DND-41 (cell line): ENCODE results near the gene PXK.

Experiments
- EZH2 ChIP-seq: IDR thresholded peaks from 3 replicates; pipeline ENCODE4 v1.6.1; 2012; ENCODE audit warnings: borderline replicate concordance, low read depth, mild to moderate bottlenecking, moderate library complexity, low read length, inconsistent platforms; ENCODE audit not compliant: severe bottlenecking
- TF ChIP-seq, protein P1 (sequence below): IDR thresholded peaks from 2 replicates; pipeline ENCODE4 v1.5.1; 2012; ENCODE audit warnings: borderline replicate concordance, low read length, moderate library complexity, mild to moderate bottlenecking; ENCODE audit not compliant: poor library complexity, severe bottlenecking; ENCODE audit errors: extremely low read depth

DNA sequence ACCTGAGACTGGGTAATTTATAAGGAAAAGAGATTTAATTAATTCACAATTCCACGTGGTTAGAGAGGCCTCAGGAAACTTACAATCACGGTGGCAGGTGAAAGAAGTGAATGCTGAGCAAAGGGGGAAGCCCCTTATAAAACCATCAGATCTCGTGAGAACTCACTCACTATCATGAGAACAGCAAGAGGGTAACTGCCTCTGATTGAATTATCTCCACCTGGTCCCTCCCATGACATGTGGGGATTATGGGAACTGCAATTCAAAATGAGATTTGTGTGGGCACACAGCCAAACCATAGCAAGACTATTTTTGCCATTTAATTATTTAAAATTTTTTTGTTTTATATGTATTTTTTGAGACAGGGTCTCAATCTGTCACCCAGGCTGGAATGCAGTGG lies 132.2 kb downstream of the PXK start:
- TF ChIP-seq, protein P1, sequence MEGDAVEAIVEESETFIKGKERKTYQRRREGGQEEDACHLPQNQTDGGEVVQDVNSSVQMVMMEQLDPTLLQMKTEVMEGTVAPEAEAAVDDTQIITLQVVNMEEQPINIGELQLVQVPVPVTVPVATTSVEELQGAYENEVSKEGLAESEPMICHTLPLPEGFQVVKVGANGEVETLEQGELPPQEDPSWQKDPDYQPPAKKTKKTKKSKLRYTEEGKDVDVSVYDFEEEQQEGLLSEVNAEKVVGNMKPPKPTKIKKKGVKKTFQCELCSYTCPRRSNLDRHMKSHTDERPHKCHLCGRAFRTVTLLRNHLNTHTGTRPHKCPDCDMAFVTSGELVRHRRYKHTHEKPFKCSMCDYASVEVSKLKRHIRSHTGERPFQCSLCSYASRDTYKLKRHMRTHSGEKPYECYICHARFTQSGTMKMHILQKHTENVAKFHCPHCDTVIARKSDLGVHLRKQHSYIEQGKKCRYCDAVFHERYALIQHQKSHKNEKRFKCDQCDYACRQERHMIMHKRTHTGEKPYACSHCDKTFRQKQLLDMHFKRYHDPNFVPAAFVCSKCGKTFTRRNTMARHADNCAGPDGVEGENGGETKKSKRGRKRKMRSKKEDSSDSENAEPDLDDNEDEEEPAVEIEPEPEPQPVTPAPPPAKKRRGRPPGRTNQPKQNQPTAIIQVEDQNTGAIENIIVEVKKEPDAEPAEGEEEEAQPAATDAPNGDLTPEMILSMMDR = no peak
- TF ChIP-seq EZH2 = no peak
